Nephron progenitor cell (in vitro differentiated cells): ENCODE results near the gene MAU2.
A peak's percentile ranks its signal among the peaks of the same experiment; 100 is the strongest.

ENCODE experiments used
- DNase-seq: peaks from one replicate; pipeline ENCODE4 v3.0.0; 2021
- H3K27ac Mint-ChIP-seq: 2 replicates; pipeline ENCODE4 v1.8.0; 2021; ENCODE audit warnings: mild to moderate bottlenecking, moderate library complexity, mixed read lengths
- H3K27me3 Mint-ChIP-seq: 2 replicates; pipeline ENCODE4 v1.8.0; 2021; ENCODE audit warnings: mild to moderate bottlenecking, low read depth, mixed read lengths; ENCODE audit not compliant: poor library complexity
- H3K36me3 Mint-ChIP-seq: 2 replicates; pipeline ENCODE4 v1.8.0; 2021; ENCODE audit warnings: low read depth, mixed read lengths
- H3K4me1 Mint-ChIP-seq: 2 replicates; pipeline ENCODE4 v1.8.0; 2021; ENCODE audit warnings: mixed read lengths
- H3K4me3 Mint-ChIP-seq: 2 replicates; pipeline ENCODE4 v1.8.0; 2021; ENCODE audit warnings: mild to moderate bottlenecking, moderate library complexity, mixed read lengths
- H3K9me3 Mint-ChIP-seq: 2 replicates; pipeline ENCODE4 v1.8.0; 2021; ENCODE audit warnings: mild to moderate bottlenecking, moderate library complexity, mixed read lengths
- CTCF ChIP-seq: fragments of 200-600 bp; sonication (generic); IDR thresholded peaks from 2 replicates; pipeline ENCODE4 v1.5.0; 2021; ENCODE audit warnings: antibody characterized with exemption

The MAU2 gene

GRCh38 chr19:19315444-19315843 is 5.2 kb upstream of the MAU2 start:
- TF ChIP-seq CTCF: no peak
- Mint-ChIP-seq H3K27ac (no peak overlapping the region), H3K4me3 (no peak overlapping the region), H3K36me3 (peaks cover 39% of the 10 kb centered on the region), H3K4me1 (peaks cover 26% of the 10 kb centered on the region), H3K27me3 (peaks cover 4% of the 10 kb centered on the region), H3K9me3 (no peaks in the 10 kb centered on the region)
- DNase-seq: no peak

DNA sequence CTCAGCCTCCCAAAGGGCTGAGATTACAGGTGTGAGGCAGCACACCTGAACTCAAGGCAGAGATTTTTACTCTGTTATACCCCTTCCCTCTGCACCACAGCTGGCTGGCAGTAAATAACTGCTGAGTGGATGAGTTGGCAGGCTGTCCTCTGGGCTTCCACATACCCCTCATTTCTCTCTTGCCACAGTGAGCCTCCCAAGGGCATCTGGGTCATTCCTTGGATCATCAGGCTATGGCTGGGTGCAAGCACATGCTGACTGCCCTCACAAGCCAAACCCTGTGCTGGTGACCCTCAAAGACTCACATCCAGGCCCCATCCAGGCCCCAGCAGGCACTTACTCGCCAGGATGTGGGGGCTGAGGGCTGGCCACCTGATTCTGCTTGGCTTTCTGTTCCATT is 4.5 kb upstream of the MAU2 start:
- Mint-ChIP-seq H3K9me3 (no peaks in the 10 kb centered on the region), H3K36me3 (peaks cover 35% of the 10 kb centered on the region), H3K4me3 (no peak overlapping the region), H3K4me1 (peaks cover 26% of the 10 kb centered on the region), H3K27me3 (peaks cover 4% of the 10 kb centered on the region), H3K27ac (no peak overlapping the region)
- TF ChIP-seq CTCF: no peak
- DNase-seq: no peak

GRCh38 chr19:19319732-19320360 is 783 bp upstream of the MAU2 start:
- no peak for DNase-seq
- Mint-ChIP-seq H3K4me1 (peaks cover 45% of the 10 kb centered on the region), H3K27ac (peak overlapping the region; percentile 100)

DNA sequence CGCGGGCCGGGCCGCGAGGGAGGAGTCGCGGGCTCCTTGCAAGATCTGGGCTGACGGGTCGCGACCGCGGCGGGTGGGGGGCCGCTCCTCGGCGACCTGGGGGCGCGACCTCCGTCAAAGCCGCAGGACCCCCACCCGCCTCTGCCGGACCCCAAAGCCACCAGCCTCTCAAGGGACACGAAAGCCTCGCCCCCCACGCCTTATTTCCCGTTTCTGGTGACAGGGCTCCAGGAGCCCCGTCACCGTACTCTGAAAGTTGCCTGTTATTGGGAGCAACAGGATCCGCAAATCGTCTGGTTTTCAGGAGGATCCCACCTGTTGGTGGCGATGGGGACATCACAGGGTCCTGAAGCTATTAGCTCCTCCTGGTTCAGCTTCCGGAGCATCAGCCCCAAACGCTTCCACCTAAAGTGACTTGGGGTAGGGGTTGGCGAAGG is 530 bp downstream of the MAU2 start:
- Mint-ChIP-seq H3K4me3 (peak overlapping the region; percentile 99), H3K27ac (peak overlapping the region; percentile 94), H3K27me3 (peaks cover 4% of the 10 kb centered on the region), H3K4me1 (peaks cover 47% of the 10 kb centered on the region), H3K9me3 (no peaks in the 10 kb centered on the region), H3K36me3 (peaks cover 39% of the 10 kb centered on the region)
- no peak for TF ChIP-seq CTCF
- DNase-seq: peak; percentile 51

More at GRCh38 chr19:19319732-19320360, 783 bp upstream of the MAU2 start:
- TF ChIP-seq CTCF: no peak
- Mint-ChIP-seq H3K27me3 (peaks cover 4% of the 10 kb centered on the region), H3K9me3 (no peaks in the 10 kb centered on the region), H3K4me3 (peak overlapping the region; percentile 99), H3K36me3 (peaks cover 35% of the 10 kb centered on the region)

DNA sequence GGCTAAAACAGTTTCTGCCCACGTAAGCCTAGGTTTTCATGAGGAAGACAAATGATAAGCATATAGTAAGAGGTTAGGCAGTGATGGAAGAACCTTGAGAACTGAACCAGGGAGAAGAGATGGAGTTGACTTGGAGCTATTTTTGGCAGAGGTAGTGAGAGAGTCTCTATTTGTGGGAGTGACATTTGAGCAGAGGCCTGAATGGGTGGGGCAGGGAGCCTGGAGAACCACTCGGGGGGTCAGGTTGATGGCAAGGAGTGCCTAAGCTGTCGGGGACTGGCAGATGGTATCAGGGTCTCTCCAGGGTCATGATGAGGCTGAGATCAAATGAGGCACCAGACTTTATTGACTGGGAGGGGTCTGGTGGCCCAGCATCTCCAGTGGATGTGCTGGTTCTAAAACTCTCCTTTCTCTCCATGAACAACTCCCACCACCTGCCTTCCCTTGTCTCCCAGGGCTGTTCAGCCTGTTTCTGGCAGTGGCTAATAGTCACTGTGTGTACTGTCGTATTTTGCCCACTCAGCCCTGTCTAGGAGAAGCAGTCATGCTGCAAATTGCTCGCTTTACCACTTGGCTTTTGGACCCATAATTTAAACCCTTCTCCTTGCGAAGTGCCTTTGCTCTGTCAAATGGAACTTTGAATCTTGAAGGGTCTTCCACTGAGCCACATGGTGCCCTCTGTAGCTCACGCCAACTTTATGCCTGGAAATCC is 3.6 kb downstream of the MAU2 start:
- peaks cover 36% of the 10 kb centered on the region for H3K4me1 Mint-ChIP-seq
- peak overlapping the region; percentile 34 for H3K4me3 Mint-ChIP-seq
- H3K9me3 Mint-ChIP-seq: no peaks in the 10 kb centered on the region
- DNase-seq: no peak
- H3K27me3 Mint-ChIP-seq: no peaks in the 10 kb centered on the region
- H3K36me3 Mint-ChIP-seq: peaks cover 48% of the 10 kb centered on the region
- no peak for TF ChIP-seq CTCF
- peak overlapping the region; percentile 91 for H3K27ac Mint-ChIP-seq
